ENCODE measurements around the gene FBP1.

DNA sequence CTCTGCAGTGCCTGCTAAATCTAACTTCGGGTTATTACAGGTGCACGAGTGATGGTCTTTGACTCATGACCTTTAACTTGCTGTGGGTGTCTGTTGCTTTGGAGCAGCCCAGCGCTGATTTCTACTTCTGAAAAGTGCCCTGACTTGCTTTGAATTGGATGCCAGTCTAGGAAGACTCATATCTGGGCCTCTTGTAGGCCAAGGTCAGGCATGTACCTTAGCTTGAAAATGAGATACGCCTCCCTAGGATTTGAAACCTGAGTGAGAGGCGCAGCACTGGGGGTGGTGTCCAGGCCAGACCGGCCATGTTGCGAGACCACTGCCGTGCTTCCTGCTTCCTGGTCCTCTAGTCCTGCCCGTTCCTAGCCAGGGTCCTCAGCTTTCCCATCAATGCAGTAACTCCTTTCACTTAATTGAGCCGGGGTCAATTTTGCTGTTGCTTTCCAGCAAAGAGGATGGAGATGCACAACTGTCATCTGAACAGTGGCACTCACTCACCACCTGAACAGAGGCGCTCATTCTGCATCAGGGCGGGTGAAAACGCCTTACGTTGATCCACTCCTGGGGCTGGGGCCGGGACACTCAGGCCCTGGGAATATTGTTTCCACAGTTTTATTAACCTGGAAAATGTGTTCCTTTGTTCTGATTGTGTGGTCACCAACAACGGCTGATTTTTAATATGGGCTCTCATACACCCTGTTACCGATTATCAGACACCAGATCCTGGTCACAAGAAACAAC lies 70.2 kb downstream of the FBP1 start:
- TF ChIP-seq POLR2AphosphoS5 (IDR thresholded peaks at IDR 0.05; ENCODE audit: borderline replicate concordance, low read depth, low read length) (no peak), FOXP2 (optimal IDR thresholded peaks at IDR 0.05; ENCODE audit: control extremely low read depth, extremely low read length, insufficient read depth) (no peak), EZH2 (IDR thresholded peaks at IDR 0.05) (no peak)

Measured in SK-N-MC (cell line).